Astrocyte of the spinal cord (primary cell): Measurements from ENCODE around the gene SLC35A3.

Experiments used
- DNase-seq: peaks from one replicate; pipeline ENCODE4 v3.0.0; 2011; ENCODE audit warnings: low read depth, low spot score
- H3K4me3 ChIP-seq: 2 replicates; pipeline ENCODE4 v1.5.1; 2011; ENCODE audit warnings: low read depth, mild to moderate bottlenecking, low read length, moderate library complexity
- CTCF ChIP-seq: IDR thresholded peaks from 2 replicates; pipeline ENCODE4 v1.5.1; 2012; ENCODE audit warnings: low read depth, mild to moderate bottlenecking, low read length, inconsistent platforms
- in situ Hi-C: cut with HindIII; loops from 2 replicates; pipeline ENCODE4 v1.10.0; 2017; ENCODE audit warnings: low sequenced_read_pairs

Gene SLC35A3

DNA sequence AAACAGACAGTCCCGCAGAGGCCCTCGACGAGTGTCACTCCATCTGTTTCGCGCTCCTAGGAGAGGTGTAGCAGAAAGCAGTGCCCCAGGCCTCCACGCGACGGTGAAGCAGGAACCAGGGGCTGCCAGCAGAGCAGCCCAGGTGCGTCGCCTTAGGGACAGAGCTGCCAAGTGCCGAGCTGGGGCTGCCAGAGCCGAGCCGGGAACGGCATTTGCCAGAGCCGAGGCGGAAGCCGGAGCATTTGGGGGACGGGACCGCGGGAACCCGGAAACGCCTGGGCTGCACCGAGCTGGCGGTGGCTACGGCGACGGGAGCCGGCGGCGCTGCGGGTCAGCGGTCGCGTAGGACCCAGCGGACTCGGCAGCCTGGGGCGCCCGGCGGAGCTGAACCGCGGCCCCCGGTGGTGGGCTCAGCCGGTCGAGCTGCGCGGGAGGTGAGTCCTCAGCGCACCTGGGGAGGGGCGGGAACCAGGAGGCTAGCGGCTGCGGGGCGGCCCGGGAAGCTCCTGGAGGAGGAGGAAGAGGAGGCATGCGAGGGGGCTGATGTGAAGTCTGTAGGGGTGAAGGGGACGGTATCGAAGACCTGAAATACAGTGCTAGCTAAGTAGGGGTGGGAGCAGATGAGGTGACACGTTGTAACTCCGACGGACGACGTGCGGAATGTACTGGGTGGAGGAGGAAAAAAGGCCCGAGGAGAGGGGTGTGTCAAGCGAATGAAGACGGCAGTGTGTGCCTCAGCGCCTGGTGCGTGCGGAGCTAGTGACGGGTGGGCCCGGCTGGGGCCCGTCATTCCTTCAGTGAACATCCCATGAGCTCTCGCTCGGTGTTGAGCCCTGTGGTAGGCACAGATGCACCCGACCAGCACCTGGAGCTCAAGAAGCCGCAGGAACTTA is at the start of gene SLC35A3:
Gene SLC35A3 (plus strand): TSS at position 268 of the 893 bp plus-strand sequence. CDS start 23,559 bp downstream, outside the sequence.
- no peak for TF ChIP-seq CTCF
- DNase-seq = peak; percentile 63
- in situ Hi-C loops = no loop called here
- peak within 1 kb of the TSS; percentile 68 for H3K4me3 ChIP-seq

GRCh38 chr1:99934801-99935200 is 35.0 kb upstream of the SLC35A3 start:
- DNase-seq = no peak
- in situ Hi-C loops = no loop called here
- H3K4me3 ChIP-seq = no peak overlapping the region
- TF ChIP-seq CTCF = no peak

- H3K4me3 ChIP-seq = no peak overlapping the region
- in situ Hi-C loops = no loop called here
- TF ChIP-seq CTCF = no peak
- no peak for DNase-seq
These were observed 34.3 kb upstream of the SLC35A3 start for GRCh38 chr1:99935534-99935933.

GRCh38 chr1:99936071-99936470 is 33.7 kb upstream of the SLC35A3 start:
- in situ Hi-C loops = no loop called here
- DNase-seq = no peak
- no peak for TF ChIP-seq CTCF
- no peak overlapping the region for H3K4me3 ChIP-seq

DNA sequence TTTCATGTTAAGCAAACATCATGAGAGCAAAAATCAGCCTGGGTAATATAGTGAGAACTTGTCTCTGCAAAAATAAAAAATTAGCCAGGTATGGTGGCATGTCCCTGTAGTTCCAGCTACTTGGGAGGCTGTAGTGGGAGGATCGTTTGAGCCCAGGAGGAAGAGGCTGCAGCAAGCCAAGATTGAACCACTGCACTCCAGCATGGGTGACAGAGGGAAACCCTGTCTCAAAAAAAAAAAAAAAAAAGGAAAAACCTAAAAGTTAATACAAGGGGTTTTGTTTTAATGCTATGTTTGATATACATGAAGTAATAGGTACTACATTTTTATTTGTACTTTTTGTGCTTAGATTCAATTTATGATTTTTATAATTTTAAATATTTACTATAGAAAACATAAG is 27.1 kb upstream of the SLC35A3 start:
- in situ Hi-C loops = no loop called here
- no peak for TF ChIP-seq CTCF
- DNase-seq = no peak
- no peak overlapping the region for H3K4me3 ChIP-seq

DNA sequence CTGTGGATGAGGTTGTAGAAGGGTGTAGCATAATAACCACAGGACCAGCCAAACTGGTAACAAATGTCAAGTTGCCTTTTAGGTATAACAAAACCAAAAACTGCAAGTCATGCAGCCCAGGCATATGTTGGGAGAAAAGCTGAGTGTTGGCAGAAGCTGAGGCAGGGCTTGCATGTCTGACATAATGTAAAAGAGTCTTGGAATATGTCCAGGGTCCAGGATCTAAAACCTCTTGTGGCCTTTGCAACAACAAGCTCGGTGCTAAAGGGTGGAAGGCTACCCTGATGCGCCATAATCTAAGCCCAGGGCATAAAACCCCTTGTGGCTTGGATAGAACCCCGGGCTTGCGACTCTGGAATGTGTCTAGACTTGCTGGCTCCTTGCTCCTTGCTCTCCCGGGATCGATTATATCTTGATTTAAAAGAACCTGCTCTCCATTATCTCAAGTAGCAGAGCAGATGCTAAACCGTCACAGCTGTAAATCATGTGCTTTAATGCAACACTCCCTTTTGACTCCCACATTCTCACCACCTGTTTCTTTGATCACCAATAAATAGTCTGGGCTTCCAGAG is 26.5 kb upstream of the SLC35A3 start:
- H3K4me3 ChIP-seq = no peak overlapping the region
- in situ Hi-C loops = no loop called here
- peak; percentile 52 for DNase-seq
- TF ChIP-seq CTCF = no peak
